GM21515 (cell line): ENCODE data around the gene ABHD1.

Experiments
- ATAC-seq: cut with Tn5 transposase; IDR thresholded peaks from one replicate; pipeline ENCODE4 v1.9.1; 2021; ENCODE audit not compliant: unreplicated experiment

ABHD1 gene

DNA sequence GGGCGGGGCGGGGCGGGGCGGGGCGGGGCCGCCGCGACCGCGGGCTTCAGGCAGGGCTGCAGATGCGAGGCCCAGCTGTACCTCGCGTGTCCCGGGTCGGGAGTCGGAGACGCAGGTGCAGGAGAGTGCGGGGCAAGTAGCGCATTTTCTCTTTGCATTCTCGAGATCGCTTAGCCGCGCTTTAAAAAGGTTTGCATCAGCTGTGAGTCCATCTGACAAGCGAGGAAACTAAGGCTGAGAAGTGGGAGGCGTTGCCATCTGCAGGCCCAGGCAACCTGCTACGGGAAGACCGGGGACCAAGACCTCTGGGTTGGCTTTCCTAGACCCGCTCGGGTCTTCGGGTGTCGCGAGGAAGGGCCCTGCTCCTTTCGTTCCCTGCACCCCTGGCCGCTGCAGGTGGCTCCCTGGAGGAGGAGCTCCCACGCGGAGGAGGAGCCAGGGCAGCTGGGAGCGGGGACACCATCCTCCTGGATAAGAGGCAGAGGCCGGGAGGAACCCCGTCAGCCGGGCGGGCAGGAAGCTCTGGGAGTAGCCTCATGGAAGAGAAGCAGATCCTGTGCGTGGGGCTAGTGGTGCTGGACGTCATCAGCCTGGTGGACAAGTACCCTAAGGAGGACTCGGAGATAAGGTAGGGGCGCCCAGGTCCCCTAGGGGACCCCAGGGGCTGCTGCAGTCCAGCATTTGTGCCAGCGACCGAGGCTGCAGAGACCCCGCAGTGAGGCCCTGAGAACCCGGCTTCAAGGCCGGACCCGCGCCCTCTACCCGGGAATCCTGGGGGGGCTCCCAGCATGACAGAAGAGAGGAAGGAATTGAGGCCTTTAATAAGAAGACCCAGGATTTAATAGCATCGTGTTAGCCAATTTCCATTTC, 36.7 kb upstream of the ABHD1 start, which contains the start of gene KHK:
Gene KHK (plus strand): TSS at position 49 of the 870 bp plus-strand sequence. CDS start 488 bp downstream, at position 537.
- no peak for ATAC-seq

DNA sequence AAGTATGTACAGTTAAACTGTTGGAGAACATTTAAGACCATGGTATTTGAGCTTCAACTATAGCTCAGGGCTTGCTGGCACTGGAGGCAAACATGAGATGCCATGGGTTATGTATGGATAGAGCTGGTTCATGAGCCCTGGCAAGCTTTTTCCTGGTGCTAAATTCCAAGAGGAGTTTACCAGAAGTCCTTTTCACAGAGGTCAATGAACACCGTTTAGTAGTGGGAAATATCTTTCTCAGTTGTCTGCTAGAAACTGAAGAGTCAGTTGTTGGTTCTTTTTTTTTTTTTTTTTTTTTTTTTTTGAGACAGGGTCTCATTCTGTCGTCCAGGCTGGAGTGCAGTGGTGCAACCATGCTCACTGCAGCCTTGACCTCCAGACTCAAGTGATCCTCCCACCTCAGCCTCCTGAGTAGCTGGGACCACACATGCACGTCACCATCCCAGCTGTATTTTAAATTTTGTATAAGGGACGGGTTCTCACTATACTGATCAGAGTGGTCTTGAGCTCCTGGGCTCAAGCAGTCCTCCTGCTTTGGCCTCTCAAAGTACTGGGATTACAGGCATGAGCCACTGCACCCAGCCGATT, 35.7 kb upstream of the ABHD1 start:
- ATAC-seq, result no peak

DNA sequence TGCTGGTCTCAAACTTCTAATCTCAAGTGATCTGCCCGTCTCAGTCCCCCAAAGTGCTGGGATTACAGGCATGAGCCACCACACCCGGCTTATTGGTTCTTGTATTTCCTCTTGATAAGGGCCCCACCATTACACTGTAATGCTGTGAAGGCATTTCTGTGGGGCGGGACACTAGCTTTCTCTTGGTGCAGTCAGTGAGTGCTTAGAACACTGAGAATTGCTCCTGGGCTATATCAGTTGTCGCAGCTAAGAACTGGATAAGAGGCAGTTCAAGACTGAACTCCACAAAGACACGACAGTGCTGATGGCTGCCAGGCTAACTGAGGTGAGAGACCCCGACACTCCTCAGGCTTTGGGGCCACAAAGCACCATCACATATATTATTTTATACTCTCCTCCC, 35.0 kb upstream of the ABHD1 start:
- no peak for ATAC-seq

DNA sequence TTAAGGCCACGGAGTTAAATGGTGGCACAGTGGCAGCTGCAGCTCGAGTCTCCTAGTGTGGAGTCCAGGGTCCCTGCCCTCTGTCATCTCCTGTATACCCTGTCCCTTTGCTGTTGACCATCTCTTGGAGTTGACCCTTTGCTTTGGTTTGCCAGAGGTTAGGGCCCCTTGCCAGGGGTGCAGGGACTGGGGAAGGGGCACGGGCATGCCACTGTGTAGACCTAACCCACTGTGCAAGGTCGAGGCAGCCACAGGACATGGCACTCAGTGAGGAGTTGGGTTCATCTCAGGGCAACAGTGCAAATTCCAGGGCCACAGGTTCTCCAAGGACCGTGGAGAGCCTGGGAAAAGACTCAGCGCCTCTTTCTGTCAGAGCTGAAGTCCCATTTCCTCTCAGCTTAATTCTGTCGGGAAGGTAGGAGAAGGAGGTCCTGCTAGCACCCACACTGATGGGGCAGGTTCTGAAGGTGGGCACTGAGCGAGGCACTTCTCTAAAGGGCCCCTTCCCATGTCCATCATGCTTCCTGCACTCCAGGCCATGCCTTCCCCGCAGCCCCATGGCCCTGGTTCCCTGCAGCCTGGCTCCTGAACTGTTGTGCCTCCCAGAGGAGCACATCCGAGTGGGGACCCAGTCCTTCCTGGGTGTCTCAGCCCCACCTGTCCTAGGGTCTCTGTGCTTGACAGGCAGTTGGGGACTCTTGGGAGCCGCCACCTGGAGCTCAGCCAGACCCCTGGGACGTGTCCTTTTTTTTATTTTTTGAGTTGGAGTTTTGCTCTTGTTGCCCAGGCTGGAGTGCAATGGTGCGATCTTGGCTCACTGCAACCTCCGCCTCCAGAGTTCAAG, 34.3 kb upstream of the ABHD1 start:
- no peak for ATAC-seq

DNA sequence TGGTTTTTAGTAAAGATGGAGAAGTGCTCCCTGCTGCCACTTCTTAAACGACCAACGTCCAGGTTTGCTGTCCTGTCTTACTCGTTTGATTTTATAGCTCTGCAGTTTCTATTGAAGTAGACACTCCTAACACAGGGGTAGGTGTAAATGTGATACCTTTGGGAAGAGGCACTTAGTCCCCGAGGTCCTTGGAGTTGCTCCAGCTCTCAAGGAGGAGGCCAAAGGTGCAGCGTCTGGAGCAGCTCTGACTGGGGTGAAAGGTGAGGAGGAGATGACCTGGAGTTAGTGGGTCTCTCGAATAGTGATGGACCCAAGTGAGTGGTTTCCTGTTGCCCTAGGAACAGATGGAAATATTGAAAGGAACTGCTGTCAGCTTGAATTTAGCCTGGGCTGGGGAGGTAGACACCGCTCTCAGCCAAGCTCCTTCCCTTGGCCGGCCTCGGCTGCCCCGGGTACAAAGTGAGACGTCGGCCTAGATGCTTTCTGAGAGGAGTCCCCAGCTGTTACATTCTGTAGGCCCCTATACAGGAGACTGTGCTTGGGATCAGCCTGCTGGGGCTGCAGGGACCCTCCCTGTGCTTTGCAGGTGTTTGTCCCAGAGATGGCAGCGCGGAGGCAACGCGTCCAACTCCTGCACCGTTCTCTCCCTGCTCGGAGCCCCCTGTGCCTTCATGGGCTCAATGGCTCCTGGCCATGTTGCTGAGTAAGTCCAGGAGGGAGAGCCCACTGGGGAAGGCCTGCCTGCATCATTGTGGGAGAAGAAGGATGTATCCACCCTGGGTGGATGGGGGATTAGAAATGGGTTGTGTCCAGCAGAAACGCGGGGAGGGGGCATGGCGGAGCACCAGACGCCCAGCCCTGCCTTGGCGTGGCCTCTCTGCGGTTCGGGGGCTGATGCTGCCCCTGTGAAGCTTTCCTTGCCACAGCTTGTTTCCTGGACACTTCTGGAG, 31.6 kb upstream of the ABHD1 start:
- no peak for ATAC-seq

DNA sequence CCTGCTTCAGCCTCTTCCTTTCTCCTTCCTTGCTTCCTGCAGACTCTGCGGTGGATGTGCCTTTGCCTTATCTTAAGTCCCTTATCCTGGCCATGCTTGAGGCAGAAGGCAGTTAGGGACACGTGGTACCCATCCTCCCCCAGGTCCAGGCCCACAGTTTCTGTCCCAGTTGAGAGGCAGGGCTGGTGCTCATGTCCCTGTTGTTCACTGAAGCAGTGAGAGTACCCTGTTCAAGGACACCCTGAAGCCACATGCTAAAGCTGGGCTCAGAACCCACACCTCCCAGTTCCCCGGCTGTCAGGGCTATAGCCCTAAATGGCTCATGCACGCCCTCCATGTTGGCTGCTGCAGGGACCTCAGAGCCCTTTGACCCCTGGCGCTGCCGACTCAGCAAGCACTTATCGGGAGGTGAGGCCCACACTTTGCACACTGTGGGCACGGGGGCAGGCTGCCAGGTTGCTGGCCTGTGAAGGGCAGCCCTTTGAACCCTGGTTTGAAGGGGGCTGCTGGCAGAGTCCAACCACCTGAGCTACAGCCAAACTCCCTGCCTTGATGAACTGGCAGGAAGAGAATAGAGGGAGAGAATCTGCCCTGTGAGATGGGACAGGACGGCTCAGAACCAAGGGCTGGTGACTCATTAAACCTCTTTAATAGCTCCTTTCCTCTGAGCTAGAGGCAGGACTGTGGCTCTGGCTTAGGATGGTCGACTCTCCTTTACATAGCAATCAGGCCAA, 30.8 kb upstream of the ABHD1 start:
- ATAC-seq, result no peak

DNA sequence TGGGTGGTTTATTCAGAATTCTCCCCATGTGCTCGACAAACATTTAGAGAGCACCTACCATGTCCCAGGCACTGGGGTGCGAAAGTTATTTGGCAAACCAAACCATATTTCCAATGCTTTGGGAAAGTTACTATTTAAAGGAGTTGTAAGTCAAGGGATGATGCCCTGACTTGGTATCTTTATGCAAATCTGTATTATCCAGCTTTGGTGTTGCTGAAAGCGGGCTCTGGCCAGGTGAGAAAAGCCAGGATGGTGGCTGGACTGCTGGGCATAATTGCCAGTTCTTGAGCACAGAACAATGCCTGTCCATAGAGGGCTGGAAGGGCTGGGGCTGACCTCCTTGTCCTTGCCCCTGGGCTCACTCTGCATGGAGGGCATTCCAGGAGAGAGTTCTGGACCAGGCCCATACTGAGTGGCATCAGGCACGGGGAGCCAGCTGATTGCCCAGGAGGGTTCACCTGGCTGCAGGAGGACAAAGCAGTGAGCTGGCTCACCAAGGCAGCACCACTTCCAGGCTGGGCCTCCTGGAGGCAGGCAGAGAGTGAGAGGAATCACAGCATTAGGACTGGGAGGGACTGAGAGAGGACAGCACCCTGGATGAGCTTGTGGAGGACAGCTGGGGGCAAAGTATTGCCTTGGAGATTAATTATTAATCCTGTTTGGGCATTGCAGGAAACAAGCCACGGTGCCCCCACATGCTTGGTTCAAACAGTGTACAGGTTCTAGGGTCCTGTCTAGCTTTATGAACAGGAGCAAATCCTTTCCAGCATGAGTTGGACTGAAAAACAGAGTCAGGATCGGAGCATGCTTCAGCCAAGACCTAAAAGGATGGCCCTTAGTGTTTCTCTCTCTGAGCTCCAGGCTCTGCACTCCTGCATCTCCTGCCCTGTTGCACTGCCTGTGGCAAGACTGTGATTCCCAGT, 29.9 kb upstream of the ABHD1 start:
- ATAC-seq, result no peak

DNA sequence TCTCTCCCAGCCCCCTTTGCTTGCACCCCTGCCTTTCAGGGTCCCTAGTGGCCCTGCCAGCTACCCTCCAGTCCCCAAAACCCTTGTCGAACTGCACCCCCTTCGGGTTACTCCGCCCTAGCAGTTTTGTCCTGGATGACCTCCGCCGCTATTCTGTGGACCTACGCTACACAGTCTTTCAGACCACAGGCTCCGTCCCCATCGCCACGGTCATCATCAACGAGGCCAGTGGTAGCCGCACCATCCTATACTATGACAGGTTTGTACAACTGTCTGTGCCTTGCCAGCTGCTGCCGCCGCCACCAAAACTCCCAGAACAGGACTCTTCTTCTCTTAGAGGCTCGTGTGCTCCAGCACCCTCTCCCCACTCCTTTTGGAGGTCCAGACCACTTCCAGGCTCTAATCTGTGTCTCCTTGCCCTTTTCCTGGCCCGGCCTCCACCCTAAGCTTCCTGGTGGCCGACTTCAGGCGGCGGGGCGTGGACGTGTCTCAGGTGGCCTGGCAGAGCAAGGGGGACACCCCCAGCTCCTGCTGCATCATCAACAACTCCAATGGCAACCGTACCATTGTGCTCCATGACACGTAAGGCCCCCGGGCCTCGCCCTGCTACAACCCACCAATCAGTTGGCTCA, 29.1 kb upstream of the ABHD1 start:
- ATAC-seq, result no peak

DNA sequence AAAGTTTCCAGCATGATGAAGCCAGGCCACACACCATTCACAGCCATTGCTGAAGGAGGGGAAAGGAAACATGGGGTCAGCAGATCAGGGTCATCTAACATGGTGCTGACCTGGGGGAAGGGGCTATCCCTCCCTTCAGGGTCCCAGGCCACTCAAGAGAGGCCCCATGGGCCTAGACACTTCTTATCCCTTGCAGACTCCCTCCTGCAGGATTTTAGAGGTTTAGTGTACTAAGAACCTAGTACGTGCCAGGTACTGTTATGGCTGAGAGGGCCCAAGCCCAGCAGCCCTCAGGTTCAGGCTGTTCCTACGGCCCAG, 28.2 kb upstream of the ABHD1 start:
- ATAC-seq, result no peak

DNA sequence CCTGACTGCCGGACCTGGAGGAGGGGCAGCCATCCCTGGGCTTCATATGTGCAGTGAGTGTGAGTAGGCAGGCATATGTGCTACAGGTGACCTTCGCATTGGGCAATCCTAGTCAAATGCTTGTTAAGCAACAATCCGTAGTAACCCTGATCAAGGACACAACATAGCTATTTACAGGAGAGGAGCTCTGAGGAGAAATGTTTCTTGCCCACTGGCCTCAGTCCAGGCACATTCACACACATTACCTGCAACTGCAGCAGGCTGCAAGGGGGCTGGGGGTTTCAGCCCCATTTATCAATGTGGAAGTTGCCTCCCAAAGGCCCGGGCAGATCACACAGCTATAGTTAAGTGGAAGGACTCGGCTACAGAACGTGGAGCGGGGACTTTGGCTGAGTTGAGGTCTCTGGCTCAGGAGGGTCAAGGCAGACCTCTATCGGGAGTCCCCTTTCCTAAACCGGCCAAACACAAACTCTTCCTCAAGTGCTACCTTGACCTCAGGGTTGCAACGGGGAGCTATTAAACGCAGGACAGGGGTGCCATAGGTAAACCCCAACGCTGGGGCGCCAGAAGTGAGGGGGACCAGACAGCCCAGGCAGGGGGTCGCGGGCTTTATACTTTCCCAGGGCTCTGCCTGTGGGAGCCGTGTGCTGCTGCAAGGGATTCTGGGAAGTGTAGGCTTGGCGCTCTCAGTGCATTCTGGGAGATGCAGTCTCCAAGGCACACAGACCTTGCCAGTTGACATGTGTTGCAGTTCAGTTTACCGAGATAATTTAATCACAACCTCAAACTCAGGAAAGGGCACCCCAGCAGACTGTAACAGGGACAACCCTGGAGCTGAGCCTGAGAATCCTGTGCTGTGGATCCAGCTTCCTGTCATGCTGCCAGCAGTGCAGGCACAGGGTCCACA, 27.6 kb upstream of the ABHD1 start:
- peak; percentile 44 for ATAC-seq

DNA sequence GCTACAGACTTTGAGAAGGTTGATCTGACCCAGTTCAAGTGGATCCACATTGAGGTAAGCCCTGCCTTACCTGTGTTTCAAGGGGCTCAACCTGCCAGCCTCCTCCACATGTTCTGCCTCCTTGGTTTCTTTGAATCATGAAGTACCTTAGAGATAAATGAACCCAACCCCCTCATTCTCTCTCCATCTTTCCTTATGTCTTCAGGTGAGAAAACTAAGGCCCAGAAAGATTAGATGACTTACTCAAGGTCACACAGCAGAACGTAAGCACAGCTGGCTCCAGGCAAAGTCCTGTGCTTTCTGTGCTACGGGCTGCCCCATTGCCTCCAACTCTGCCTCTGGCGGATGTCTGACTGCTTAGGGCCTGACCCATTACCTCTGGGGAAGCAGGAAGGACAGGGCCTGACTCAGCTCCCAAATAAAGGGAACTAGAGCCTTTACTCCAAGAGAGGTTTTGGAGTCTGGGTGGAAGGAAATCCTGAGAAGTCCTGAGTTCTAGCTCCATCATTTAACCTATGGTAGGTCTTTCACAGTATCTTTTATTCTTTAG, 26.8 kb upstream of the ABHD1 start:
- ATAC-seq, result no peak

DNA sequence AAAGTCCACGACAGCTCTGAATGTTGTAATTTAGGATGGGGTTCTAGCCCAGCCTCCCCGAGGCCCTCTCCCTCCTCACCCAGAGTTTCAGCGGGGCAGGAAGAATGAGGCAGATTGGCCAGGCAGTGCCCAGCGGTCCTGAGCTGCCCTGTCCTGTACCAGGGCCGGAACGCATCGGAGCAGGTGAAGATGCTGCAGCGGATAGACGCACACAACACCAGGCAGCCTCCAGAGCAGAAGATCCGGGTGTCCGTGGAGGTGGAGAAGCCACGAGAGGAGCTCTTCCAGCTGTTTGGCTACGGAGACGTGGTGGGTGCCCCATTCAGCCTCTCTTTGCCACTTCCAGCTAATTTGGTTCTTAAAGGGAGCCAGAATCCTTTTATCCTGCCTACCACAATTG, 26.3 kb upstream of the ABHD1 start:
- ATAC-seq, result no peak

DNA sequence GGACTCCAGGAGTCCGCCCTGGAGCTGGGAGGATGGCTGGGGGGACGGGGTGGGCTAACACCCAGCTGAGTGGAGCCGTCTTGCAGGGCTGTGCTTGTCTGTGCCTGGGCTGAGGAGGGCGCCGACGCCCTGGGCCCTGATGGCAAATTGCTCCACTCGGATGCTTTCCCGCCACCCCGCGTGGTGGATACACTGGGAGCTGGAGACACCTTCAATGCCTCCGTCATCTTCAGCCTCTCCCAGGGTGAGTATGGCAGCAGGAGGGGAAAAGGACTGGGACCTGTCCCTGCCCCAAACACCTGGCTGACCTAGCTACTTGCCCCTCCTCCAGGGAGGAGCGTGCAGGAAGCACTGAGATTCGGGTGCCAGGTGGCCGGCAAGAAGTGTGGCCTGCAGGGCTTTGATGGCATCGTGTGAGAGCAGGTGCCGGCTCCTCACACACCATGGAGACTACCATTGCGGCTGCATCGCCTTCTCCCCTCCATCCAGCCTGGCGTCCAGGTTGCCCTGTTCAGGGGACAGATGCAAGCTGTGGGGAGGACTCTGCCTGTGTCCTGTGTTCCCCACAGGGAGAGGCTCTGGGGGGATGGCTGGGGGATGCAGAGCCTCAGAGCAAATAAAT, 24.2 kb upstream of the ABHD1 start:
- no peak for ATAC-seq

DNA sequence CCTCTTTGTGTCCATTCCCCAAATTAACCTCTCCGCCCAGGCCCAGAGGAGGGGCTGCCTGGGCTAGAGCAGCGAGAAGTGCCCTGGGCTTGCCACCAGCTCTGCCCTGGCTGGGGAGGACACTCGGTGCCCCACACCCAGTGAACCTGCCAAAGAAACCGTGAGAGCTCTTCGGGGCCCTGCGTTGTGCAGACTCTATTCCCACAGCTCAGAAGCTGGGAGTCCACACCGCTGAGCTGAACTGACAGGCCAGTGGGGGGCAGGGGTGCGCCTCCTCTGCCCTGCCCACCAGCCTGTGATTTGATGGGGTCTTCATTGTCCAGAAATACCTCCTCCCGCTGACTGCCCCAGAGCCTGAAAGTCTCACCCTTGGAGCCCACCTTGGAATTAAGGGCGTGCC, 23.6 kb upstream of the ABHD1 start:
- no peak for ATAC-seq

DNA sequence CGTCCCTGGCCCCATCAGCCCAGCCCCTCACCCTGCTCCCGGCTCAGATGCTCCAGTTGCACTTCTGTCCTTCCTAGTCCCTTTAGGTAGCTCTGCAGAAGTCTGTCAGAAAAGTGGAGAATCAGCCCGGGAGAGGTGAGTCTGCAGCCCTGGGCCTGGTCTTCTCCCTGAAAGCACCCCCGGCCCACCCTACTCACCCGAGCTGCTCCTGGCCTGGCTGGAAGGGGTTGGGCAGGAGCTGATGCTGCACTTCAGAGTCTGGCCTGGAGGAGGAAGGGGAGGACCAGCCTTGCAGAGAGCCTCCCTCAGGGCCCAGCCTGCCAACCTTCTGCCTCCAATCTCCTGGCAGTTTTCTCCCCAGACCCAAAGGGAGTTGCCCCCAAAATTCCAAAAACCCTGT, 21.3 kb upstream of the ABHD1 start:
- ATAC-seq, result no peak

DNA sequence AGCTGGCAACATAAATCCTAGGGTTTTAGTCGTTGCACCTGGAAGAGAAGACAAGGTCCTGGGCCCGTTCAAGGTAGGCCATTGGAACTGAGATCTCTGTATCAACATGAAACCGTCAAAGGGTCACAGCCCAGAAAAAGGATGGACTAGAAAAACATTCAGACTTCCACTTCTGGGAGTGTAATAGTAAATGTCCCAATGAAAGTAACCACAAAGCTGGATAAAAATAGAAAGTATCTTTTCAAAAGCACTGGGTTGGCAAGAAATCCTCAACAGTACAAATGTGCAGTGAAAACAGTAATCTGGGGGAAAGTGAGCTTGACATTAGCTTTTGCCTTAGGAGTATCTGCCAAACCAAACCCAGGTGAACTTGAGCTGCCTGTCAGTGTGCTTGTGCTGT, 17.6 kb upstream of the ABHD1 start:
- ATAC-seq, result no peak

DNA sequence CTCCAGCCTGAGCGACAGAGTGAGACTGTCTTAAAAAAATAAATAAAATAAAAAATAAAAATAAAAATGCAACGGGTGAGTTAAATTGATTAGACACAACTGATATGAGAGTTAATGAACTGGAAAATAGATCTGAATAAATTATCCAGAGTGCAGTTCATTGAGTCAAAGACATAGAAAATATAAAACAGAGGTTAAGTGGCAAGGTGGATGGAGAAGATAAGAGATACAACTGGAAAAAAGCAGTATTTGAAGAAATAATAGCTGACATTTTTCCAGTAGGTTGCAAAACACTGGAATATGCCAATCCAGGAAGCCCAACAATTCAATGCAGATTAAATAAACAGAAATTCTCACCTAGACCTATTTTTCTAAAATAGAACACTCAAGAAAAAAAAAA, 15.4 kb upstream of the ABHD1 start:
- ATAC-seq, result no peak
